Kidney (tissue), 14 donors: ENCODE results near the gene OAF. TPM values are rescaled to one million over a fixed set of nuclear protein-coding genes. Genes with fewer than 3 reads are reported as not detected.

Experiments used
- DNase-seq, 5 donors: peaks; one replicate each; pipeline ENCODE4 v3.0.0-alpha.2; 2013 to 2020
- FAIRE-seq: peaks from 2 replicates; lab custom pipeline; 2012; peaks lifted over from hg19 to GRCh38; lab: Jason Lieb, UNC
- H3K27ac ChIP-seq, 2 donors: one replicate each; pipeline ENCODE4 v1.7.0; 2013; ENCODE audit warnings: low read depth in 2 of 2, low read length in 2 of 2, inconsistent platforms in 1 of 2
- H3K27me3 ChIP-seq: one replicate; pipeline ENCODE4 v1.7.1; 2013; ENCODE audit warnings: low read length, inconsistent platforms; ENCODE audit not compliant: control insufficient read depth, insufficient read depth
- H3K36me3 ChIP-seq, 3 donors: one replicate each; pipeline versions ENCODE4 v1.7.0 to v1.7.1; 2013; ENCODE audit warnings: low read length in 3 of 3, control low read depth in 1 of 3, inconsistent platforms in 1 of 3; ENCODE audit not compliant: insufficient read depth in 3 of 3, control insufficient read depth in 2 of 3
- H3K4me1 ChIP-seq, 3 donors: one replicate each; pipeline versions ENCODE4 v1.7.0 to v1.7.1; 2013; ENCODE audit warnings: low read length in 3 of 3, inconsistent platforms in 1 of 3, low read depth in 1 of 3; ENCODE audit not compliant: control insufficient read depth in 2 of 3, insufficient read depth in 2 of 3
- H3K4me3 ChIP-seq, 3 donors: one replicate each; pipeline versions ENCODE4 v1.7.0 to v1.8.1; 2013; ENCODE audit warnings: low read length in 3 of 3, control low read depth in 1 of 3, inconsistent platforms in 1 of 3
- H3K9ac ChIP-seq, 3 donors: one replicate each; pipeline versions ENCODE4 v1.7.0 to v1.7.1; 2013; ENCODE audit warnings: low read length in 3 of 3, control low read depth in 1 of 3, inconsistent platforms in 1 of 3
- H3K9me3 ChIP-seq, 3 donors: one replicate each; pipeline versions ENCODE4 v1.7.0 to v1.7.1; 2013; ENCODE audit warnings: low read length in 3 of 3, control low read depth in 1 of 3, inconsistent platforms in 1 of 3; ENCODE audit not compliant: control insufficient read depth in 2 of 3, insufficient read depth in 1 of 3
- intact Hi-C: fragments of 100-400 bp; cut with DNase I; formaldehyde crosslinking; loops from one replicate; pipeline ENCODE4 v1.11.1; 2022
- polyA plus RNA-seq: library from polyadenylated mRNA; stranded (reverse); fragments of 350-450 nt; fragmentation: Illumina TruSeq; extraction: RNeasy Lipid Tissue Mini Kit (QIAGEN cat#74804); gene quantifications from one replicate; pipeline ENCODE4 v1.2.3, GENCODE V29; 2014; ENCODE audit warnings: low read depth, low replicate concordance; ENCODE audit not compliant: insufficient read depth
- total RNA-seq: library from RNA; stranded (reverse); fragmentation: NEBNext Ultra II Directional; extraction: Animal tissue kit (Norgen Biotek cat#: 25700); gene quantifications from one replicate; pipeline ENCODE4 v1.2.1, GENCODE V29; 2021
- TF ChIP-seq, protein P1 (sequence below): IDR thresholded peaks from 3 replicates; pipeline ENCODE4 v1.5.1; 2012; ENCODE audit warnings: mild to moderate bottlenecking, moderate library complexity, borderline replicate concordance; ENCODE audit not compliant: insufficient read depth; ENCODE audit errors: extremely low read depth
- donor health status: control.
- donor health status: control.
- donor health status: control.
- donor health status: control.
- donor health status: control.
- donor health status: DM: yes; HTN: yes; CAD: no.
- donor health status: Normal renal cell carcinoma (clear cell type).

Gene OAF
- total and polyA plus RNA-seq, 2 donors from 2014 or later = 48.2 to 78.1 TPM

DNA sequence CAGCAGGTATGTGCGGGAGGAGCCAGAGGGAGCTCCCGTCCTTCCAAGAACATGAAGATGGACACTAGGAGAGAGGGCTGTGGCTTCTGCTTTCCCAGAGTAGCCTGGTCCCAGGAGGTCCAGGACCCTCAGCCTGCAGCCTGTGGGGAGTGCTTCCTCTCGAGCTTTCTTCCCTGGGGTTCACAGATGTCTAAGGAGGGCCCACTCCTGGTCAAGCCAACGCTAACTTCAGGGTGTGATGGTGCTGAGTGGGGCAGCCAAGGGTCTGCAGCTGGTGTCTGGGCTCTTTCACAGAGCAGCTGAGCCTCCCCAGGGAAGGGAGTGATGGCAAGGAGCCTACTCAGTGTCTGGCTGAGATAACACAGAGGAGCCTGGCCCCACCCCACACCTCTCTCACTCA, 32.4 kb downstream of the OAF start:
- Histone ChIP-seq H3K27ac (no peak overlapping the region), H3K36me3 (no peaks in the 10 kb centered on the region), H3K4me3 (no peak overlapping the region), H3K4me1 (no peaks in the 10 kb centered on the region), H3K9me3 (no peaks in the 10 kb centered on the region), H3K9ac (no peak overlapping the region), H3K27me3 (peaks cover 4% of the 10 kb centered on the region)
- TF ChIP-seq, protein P1, sequence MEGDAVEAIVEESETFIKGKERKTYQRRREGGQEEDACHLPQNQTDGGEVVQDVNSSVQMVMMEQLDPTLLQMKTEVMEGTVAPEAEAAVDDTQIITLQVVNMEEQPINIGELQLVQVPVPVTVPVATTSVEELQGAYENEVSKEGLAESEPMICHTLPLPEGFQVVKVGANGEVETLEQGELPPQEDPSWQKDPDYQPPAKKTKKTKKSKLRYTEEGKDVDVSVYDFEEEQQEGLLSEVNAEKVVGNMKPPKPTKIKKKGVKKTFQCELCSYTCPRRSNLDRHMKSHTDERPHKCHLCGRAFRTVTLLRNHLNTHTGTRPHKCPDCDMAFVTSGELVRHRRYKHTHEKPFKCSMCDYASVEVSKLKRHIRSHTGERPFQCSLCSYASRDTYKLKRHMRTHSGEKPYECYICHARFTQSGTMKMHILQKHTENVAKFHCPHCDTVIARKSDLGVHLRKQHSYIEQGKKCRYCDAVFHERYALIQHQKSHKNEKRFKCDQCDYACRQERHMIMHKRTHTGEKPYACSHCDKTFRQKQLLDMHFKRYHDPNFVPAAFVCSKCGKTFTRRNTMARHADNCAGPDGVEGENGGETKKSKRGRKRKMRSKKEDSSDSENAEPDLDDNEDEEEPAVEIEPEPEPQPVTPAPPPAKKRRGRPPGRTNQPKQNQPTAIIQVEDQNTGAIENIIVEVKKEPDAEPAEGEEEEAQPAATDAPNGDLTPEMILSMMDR = no peak
- FAIRE-seq (no peak), DNase-seq (no peak)
- intact Hi-C loops = no loop called here

DNA sequence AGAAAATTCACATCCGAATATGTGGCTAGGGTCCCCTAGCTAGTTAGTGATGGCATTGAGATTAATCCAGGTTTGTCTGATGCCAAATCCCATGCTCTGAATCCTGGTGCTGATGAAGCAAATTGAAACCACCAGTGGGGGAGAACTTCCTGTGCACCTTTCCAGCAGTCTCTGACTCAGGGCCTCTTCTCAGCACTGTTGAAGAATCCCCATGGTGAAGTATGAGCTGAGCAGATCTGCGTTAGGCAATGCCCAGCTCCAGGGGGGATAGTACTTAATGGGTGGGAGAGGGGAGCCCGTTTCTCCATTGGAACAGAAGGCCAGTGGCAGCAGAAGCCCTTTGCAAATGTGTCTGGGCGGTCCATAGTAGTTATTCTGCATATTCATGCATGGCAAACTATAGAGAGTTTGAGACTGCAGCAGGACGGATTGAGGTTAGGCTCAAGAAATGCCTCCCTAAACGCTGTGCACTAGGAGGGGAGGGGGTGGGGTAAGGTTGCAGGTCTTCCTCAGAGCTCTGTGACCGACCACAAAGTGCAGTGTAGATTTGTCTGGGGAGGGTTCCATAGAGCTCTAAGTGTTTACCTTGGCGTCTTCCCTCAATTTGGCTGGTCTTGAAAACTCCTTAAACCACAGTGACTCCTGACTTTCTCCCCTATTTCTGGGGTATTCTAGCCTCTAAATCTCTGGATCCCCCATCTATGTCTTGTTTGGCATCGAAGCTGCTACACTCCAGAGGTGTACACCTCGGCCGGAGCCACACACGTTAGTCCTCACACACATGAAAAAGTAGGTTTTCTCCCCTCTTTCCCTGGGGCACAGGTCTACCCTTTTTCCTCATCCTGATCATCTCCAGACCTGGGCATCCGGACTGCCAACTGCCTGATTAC, 33.9 kb downstream of the OAF start:
- FAIRE-seq (no peak), DNase-seq (no peak)
- no peaks in the 10 kb centered on the region for H3K36me3 ChIP-seq
- peaks cover 3% of the 10 kb centered on the region for H3K27me3 ChIP-seq
- no peak overlapping the region for H3K4me3 ChIP-seq
- intact Hi-C loops = no loop called here
- no peaks in the 10 kb centered on the region for H3K9me3 ChIP-seq
- no peak overlapping the region for H3K9ac ChIP-seq
- H3K27ac ChIP-seq = no peak overlapping the region
- no peaks in the 10 kb centered on the region for H3K4me1 ChIP-seq
- TF ChIP-seq, protein P1 = no peak

DNA sequence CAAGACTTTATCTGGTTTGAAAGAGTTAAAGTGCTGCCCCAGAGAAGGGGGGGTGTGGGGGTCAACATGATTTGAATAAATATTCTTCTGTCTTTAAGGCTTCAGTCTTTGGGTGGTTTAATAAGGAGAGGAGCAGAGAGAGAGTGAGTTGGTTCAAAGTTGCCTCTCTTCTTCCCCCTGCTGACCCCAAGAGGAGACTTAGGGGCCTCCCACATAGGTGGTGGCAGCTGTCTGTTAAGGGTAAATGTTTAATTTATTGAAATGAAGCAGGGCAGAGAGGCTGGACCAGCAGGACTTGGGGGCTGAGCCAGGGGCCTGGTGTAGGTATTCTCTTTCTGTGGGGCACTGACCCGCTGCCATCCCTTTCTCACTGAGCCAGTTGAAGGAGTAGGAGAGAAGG, 34.6 kb downstream of the OAF start:
- FAIRE-seq = no peak
- Histone ChIP-seq H3K4me1 (no peaks in the 10 kb centered on the region), H3K27ac (no peak overlapping the region), H3K36me3 (no peaks in the 10 kb centered on the region), H3K27me3 (peaks cover 3% of the 10 kb centered on the region), H3K9me3 (no peaks in the 10 kb centered on the region), H3K9ac (no peak overlapping the region), H3K4me3 (no peak overlapping the region)
- peak in 1 of 5 donors; percentile 25 for DNase-seq
- TF ChIP-seq, protein P1 = no peak
- intact Hi-C loops = no loop called here
